Fibroblast of pulmonary artery (primary cell): ENCODE data around the gene PTPRN2.

Source experiments
- DNase-seq: peaks from one replicate; pipeline ENCODE4 v3.0.0-alpha.2; 2010; ENCODE audit warnings: low read depth
- H3K4me3 ChIP-seq: replicated peaks from 2 replicates; pipeline ENCODE4 v1.5.1; 2011; ENCODE audit warnings: low read depth, mild to moderate bottlenecking, control low read depth, low read length, moderate library complexity
- CTCF ChIP-seq: IDR thresholded peaks from 2 replicates; pipeline ENCODE4 v1.5.1; 2011; ENCODE audit warnings: mild to moderate bottlenecking, control low read depth, low read length, inconsistent platforms; ENCODE audit errors: missing control alignments

Gene PTPRN2

GRCh38 chr7:158111049-158111751 lies 476.4 kb downstream of the PTPRN2 start:
- no peak for DNase-seq
- TF ChIP-seq CTCF = no peak
- no peak overlapping the region for H3K4me3 ChIP-seq

GRCh38 chr7:158110661-158111048 lies 477.0 kb downstream of the PTPRN2 start:
- DNase-seq = no peak
- H3K4me3 ChIP-seq = no peak overlapping the region
- no peak for TF ChIP-seq CTCF

GRCh38 chr7:158110034-158110590 lies 477.5 kb downstream of the PTPRN2 start:
- DNase-seq = no peak
- no peak overlapping the region for H3K4me3 ChIP-seq
- no peak for TF ChIP-seq CTCF

- no peak overlapping the region for H3K4me3 ChIP-seq
- TF ChIP-seq CTCF = no peak
- no peak for DNase-seq
Measured at GRCh38 chr7:158109364-158110033, 478.1 kb downstream of the PTPRN2 start.

GRCh38 chr7:158108646-158109293 lies 478.9 kb downstream of the PTPRN2 start:
- H3K4me3 ChIP-seq = no peak overlapping the region
- DNase-seq = no peak
- no peak for TF ChIP-seq CTCF

- no peak overlapping the region for H3K4me3 ChIP-seq
- no peak for DNase-seq
- no peak for TF ChIP-seq CTCF
Measured at GRCh38 chr7:158107806-158108205, 479.8 kb downstream of the PTPRN2 start.
